GM06990 (cell line): ENCODE measurements around the gene ODAM.

ENCODE experiments used
- DNase-seq: peaks from one replicate; pipeline ENCODE4 v3.0.0-alpha.2; 2011; ENCODE audit not compliant: insufficient read length; ENCODE audit errors: extremely low read depth
- H3K27me3 ChIP-seq: replicated peaks from 2 replicates; pipeline ENCODE4 v1.6.0; 2011; ENCODE audit warnings: low read length; ENCODE audit not compliant: control insufficient read depth, insufficient read depth
- H3K36me3 ChIP-seq: 2 replicates; pipeline ENCODE4 v1.5.1; 2011; ENCODE audit warnings: low read length; ENCODE audit not compliant: control insufficient read depth, insufficient read depth
- H3K4me3 ChIP-seq: replicated peaks from 2 replicates; pipeline ENCODE4 v1.5.1; 2011; ENCODE audit warnings: low read depth, mild to moderate bottlenecking, control low read depth, low read length
- CTCF ChIP-seq: IDR thresholded peaks from 2 replicates; pipeline ENCODE4 v1.5.1; 2011; ENCODE audit warnings: low read length, control low read depth, mild to moderate bottlenecking, inconsistent platforms; ENCODE audit not compliant: insufficient read depth, poor library complexity, severe bottlenecking

Gene ODAM

GRCh38 chr4:70183168-70183939 is 12.2 kb upstream of the ODAM start:
- Histone ChIP-seq H3K36me3 (no peaks in the 10 kb centered on the region), H3K27me3 (no peaks in the 10 kb centered on the region), H3K4me3 (no peak overlapping the region)
- peak; percentile 81 for TF ChIP-seq CTCF
- DNase-seq: peak; percentile 0

GRCh38 chr4:70183940-70184246 is 11.6 kb upstream of the ODAM start:
- no peaks in the 10 kb centered on the region for H3K27me3 ChIP-seq
- no peak for TF ChIP-seq CTCF
- H3K36me3 ChIP-seq: no peaks in the 10 kb centered on the region
- H3K4me3 ChIP-seq: no peak overlapping the region
- no peak for DNase-seq

GRCh38 chr4:70187216-70187615 is 8.3 kb upstream of the ODAM start:
- DNase-seq: no peak
- no peak for TF ChIP-seq CTCF
- no peaks in the 10 kb centered on the region for H3K36me3 ChIP-seq
- H3K27me3 ChIP-seq: no peaks in the 10 kb centered on the region
- no peak overlapping the region for H3K4me3 ChIP-seq

GRCh38 chr4:70190579-70190978 is 4.9 kb upstream of the ODAM start:
- TF ChIP-seq CTCF: no peak
- no peak overlapping the region for H3K4me3 ChIP-seq

GRCh38 chr4:70191647-70192046 is 3.9 kb upstream of the ODAM start:
- Histone ChIP-seq H3K4me3 (no peak overlapping the region), H3K36me3 (no peaks in the 10 kb centered on the region), H3K27me3 (no peaks in the 10 kb centered on the region)
- DNase-seq: no peak
- TF ChIP-seq CTCF: no peak

More at GRCh38 chr4:70190579-70190978, 4.9 kb upstream of the ODAM start:
- Histone ChIP-seq H3K27me3 (no peaks in the 10 kb centered on the region), H3K36me3 (no peaks in the 10 kb centered on the region)
- no peak for DNase-seq

- Histone ChIP-seq H3K36me3 (no peaks in the 10 kb centered on the region), H3K4me3 (no peak overlapping the region), H3K27me3 (no peaks in the 10 kb centered on the region)
- TF ChIP-seq CTCF: no peak
- no peak for DNase-seq
Observed at GRCh38 chr4:70192895-70193294, 2.6 kb upstream of the ODAM start.
